ENCODE measurements around the gene GYPE.
"Not testable (repeated sequence)": the region's sequence is repeated elsewhere in the genome, so short reads cannot be mapped to it uniquely, and the experiment has no call there.

Gene GYPE

GRCh38 chr4:143907811-143908210 lies 2.5 kb upstream of the GYPE start:
- H3K4me1 Mint-ChIP-seq; ATAC-seq (replicated peaks; ENCODE audit: extremely low read depth, poor library complexity, severe bottlenecking); H3K36me3 Mint-ChIP-seq (ENCODE audit: insufficient read depth); DNase-seq (ENCODE audit: low spot score in 2 of 2); H3K4me3 Mint-ChIP-seq; H3K27ac Mint-ChIP-seq (ENCODE audit: low read depth); H3K9me3 Mint-ChIP-seq: not testable (repeated sequence)
- H3K27me3 Mint-ChIP-seq: peaks cover 18% of the 10 kb centered on the region

DNA sequence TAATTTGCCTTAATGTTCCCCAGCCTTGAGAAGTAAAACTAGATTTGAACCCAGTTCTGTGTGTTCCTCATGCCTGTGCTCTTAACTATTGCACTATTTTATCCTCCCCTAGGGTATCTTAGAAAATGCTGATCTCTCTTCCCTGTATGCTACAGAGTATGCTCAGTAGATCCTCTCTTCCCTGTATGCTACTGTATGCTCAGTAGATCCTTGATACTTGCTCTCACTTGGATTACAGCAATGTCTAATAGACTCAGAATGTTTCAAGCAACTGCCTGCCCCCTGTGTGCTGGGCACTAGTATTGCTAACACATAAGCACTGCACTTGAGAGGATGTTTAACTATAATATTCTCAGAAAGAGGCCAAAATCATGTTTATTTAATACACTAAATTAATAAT lies 928 bp downstream of the GYPE start:
- not testable (repeated sequence) for H3K27me3 Mint-ChIP-seq; H3K4me1 Mint-ChIP-seq; DNase-seq (ENCODE audit: low spot score in 2 of 2); H3K9me3 Mint-ChIP-seq; H3K27ac Mint-ChIP-seq (ENCODE audit: low read depth); ATAC-seq (replicated peaks; ENCODE audit: extremely low read depth, poor library complexity, severe bottlenecking); H3K36me3 Mint-ChIP-seq (ENCODE audit: insufficient read depth); H3K4me3 Mint-ChIP-seq

DNA sequence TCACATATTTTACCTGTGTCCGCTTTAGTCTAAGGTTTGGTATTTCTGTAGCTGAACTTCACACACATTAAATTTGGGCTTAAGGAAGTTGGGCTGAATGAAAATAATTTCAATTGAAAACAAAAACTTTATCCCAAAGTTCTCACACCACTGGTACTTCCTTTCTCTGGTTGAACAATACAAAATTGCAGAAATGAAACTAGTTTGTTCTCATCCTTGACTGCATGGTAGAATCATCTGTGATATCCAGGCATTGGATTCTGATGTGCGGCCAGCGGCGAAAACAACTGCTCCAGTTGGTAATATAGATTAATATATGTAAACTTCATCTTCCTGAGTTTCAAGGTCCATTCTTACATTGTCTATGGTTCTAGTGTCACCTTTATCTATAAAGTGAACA lies 15.0 kb downstream of the GYPE start:
- H3K36me3 Mint-ChIP-seq (ENCODE audit: insufficient read depth); H3K27me3 Mint-ChIP-seq; H3K4me1 Mint-ChIP-seq; DNase-seq (ENCODE audit: low spot score in 2 of 2); H3K27ac Mint-ChIP-seq (ENCODE audit: low read depth); H3K4me3 Mint-ChIP-seq; ATAC-seq (replicated peaks; ENCODE audit: extremely low read depth, poor library complexity, severe bottlenecking); H3K9me3 Mint-ChIP-seq: not testable (repeated sequence)

- not testable (repeated sequence) for ATAC-seq (replicated peaks; ENCODE audit: extremely low read depth, poor library complexity, severe bottlenecking); H3K27me3 Mint-ChIP-seq
Observed at GRCh38 chr4:143888189-143888588, 17.2 kb downstream of the GYPE start.

DNA sequence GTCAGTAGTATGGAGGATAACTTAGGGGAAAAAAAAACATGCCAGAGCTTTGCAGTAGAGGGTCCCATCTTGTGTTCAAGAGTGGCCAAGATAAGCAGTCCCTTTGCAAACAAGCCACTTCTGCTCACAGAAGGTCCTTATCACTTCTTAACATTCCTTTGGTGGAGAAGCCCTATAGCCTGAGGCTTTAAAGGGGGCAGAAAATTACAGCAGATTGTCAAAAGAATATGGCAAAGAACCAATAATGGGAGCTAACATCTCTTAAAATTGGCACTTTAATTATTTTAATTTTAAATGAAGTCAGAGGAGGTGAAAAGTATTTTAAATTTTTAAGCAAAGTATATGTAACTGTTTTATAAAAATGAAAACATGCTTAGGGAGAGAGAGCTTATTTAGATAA lies 20.4 kb downstream of the GYPE start:
- H3K36me3 Mint-ChIP-seq (ENCODE audit: insufficient read depth); H3K9me3 Mint-ChIP-seq; DNase-seq (ENCODE audit: low spot score in 2 of 2); ATAC-seq (replicated peaks; ENCODE audit: extremely low read depth, poor library complexity, severe bottlenecking); H3K27ac Mint-ChIP-seq (ENCODE audit: low read depth); H3K4me3 Mint-ChIP-seq; H3K27me3 Mint-ChIP-seq; H3K4me1 Mint-ChIP-seq: not testable (repeated sequence)

More at GRCh38 chr4:143888189-143888588, 17.2 kb downstream of the GYPE start:
- not testable (repeated sequence) for H3K4me3 Mint-ChIP-seq; DNase-seq (ENCODE audit: low spot score in 2 of 2); H3K27ac Mint-ChIP-seq (ENCODE audit: low read depth); H3K4me1 Mint-ChIP-seq; H3K9me3 Mint-ChIP-seq; H3K36me3 Mint-ChIP-seq (ENCODE audit: insufficient read depth)

- H3K9me3 Mint-ChIP-seq: no peaks in the 10 kb centered on the region
- no peak for ATAC-seq (replicated peaks; ENCODE audit: extremely low read depth, poor library complexity, severe bottlenecking)
- no peak overlapping the region for H3K27ac Mint-ChIP-seq (ENCODE audit: low read depth)
- H3K4me1 Mint-ChIP-seq: no peaks in the 10 kb centered on the region
- no peak overlapping the region for H3K4me3 Mint-ChIP-seq
- no peak for DNase-seq (ENCODE audit: low spot score in 2 of 2)
- H3K27me3 Mint-ChIP-seq: no peaks in the 10 kb centered on the region
- H3K36me3 Mint-ChIP-seq (ENCODE audit: insufficient read depth): no peaks in the 10 kb centered on the region
Observed at GRCh38 chr4:143883529-143883928, 21.8 kb downstream of the GYPE start.

- H3K9me3 Mint-ChIP-seq: no peaks in the 10 kb centered on the region
- no peak for DNase-seq (ENCODE audit: low spot score in 2 of 2)
- H3K4me3 Mint-ChIP-seq: no peak overlapping the region
- no peaks in the 10 kb centered on the region for H3K36me3 Mint-ChIP-seq (ENCODE audit: insufficient read depth)
- no peak overlapping the region for H3K27ac Mint-ChIP-seq (ENCODE audit: low read depth)
- no peak for ATAC-seq (replicated peaks; ENCODE audit: extremely low read depth, poor library complexity, severe bottlenecking)
- H3K4me1 Mint-ChIP-seq: no peaks in the 10 kb centered on the region
- no peaks in the 10 kb centered on the region for H3K27me3 Mint-ChIP-seq
Observed at GRCh38 chr4:143882892-143883291, 22.5 kb downstream of the GYPE start.

DNA sequence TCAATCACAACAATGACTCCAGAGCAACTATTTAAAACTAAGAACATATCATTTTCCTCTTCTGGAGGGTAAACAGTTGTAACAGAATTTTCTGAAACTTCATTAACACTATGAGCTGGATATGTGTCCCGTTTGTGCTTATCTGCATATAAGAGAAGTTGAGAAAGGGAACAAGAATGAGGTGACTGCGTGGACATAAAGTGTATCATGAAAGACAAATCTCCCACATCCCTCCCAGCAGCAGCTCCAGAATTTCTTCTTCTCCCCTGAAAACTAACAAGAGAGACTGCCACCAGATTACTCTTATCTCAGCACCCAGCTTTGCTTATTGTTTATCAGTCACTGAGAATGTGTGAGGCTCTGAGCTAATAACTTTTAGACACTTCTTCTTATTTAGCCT lies 25.8 kb downstream of the GYPE start:
- H3K36me3 Mint-ChIP-seq (ENCODE audit: insufficient read depth); ATAC-seq (replicated peaks; ENCODE audit: extremely low read depth, poor library complexity, severe bottlenecking); H3K27me3 Mint-ChIP-seq; H3K4me1 Mint-ChIP-seq; H3K27ac Mint-ChIP-seq (ENCODE audit: low read depth); DNase-seq (ENCODE audit: low spot score in 2 of 2); H3K9me3 Mint-ChIP-seq; H3K4me3 Mint-ChIP-seq: not testable (repeated sequence)

DNA sequence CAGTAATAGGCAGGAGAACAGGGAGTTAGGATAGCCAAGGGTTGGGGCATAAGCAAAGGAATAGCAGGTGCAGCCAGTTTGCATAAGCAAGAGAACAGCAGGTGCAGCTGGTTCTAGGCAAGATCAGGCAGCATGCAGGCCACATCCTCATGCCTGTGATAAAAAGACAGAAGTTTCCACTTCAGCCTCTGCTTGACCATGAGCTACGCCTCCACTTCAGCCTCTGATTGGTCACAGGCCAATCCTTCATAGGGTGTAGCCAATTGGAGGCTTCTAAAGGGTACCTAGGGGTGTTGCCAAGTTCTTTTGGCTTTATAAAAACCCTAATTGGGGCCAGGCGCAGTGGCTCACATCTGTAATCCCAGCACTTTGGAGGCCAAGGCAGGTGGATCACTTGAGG lies 30.0 kb downstream of the GYPE start:
- not testable (repeated sequence) for H3K9me3 Mint-ChIP-seq; ATAC-seq (replicated peaks; ENCODE audit: extremely low read depth, poor library complexity, severe bottlenecking); DNase-seq (ENCODE audit: low spot score in 2 of 2); H3K36me3 Mint-ChIP-seq (ENCODE audit: insufficient read depth); H3K4me1 Mint-ChIP-seq; H3K27me3 Mint-ChIP-seq; H3K27ac Mint-ChIP-seq (ENCODE audit: low read depth); H3K4me3 Mint-ChIP-seq

DNA sequence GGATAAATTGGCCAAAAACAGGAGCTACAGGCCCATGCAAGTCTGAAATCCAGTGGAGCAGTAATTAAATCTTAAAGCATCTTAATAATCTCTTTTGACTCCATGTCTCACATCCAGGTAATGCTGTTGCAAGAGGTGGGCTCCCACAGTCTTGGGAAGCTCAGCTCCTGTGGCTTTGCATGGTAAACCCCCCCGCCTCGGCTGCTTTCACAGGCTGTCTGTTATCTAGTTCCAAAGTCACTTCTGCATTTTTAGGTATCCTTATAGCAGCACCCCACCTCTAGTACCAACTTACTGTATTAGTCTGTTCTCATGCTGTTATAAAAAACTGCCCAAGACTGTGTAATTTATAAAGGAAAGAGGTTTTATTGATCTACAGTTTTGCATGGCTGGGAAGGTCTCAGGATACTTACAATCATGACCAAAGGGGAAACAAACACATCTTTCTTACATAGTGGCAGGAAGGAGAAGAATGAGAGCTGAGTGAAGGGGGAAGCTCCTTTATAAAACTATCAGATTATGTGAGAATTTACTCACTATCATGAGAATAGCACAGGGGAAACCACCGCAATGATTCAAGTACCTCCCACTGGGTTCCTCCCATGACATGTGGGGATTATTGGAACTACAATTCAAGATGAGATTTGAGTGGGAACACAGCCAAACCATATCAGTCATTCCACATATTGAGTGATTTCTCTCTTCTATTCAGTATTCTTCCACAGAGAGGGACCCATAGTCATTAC lies 34.7 kb downstream of the GYPE start:
- not testable (repeated sequence) for H3K9me3 Mint-ChIP-seq

GRCh38 chr4:143869925-143870324 lies 35.4 kb downstream of the GYPE start:
- H3K9me3 Mint-ChIP-seq, H3K4me3 Mint-ChIP-seq: not testable (repeated sequence)

More for the DNA sequence above, 34.7 kb downstream of the GYPE start:
- not testable (repeated sequence) for ATAC-seq (replicated peaks; ENCODE audit: extremely low read depth, poor library complexity, severe bottlenecking); H3K4me3 Mint-ChIP-seq; DNase-seq (ENCODE audit: low spot score in 2 of 2); H3K4me1 Mint-ChIP-seq; H3K36me3 Mint-ChIP-seq (ENCODE audit: insufficient read depth); H3K27ac Mint-ChIP-seq (ENCODE audit: low read depth); H3K27me3 Mint-ChIP-seq

DNA sequence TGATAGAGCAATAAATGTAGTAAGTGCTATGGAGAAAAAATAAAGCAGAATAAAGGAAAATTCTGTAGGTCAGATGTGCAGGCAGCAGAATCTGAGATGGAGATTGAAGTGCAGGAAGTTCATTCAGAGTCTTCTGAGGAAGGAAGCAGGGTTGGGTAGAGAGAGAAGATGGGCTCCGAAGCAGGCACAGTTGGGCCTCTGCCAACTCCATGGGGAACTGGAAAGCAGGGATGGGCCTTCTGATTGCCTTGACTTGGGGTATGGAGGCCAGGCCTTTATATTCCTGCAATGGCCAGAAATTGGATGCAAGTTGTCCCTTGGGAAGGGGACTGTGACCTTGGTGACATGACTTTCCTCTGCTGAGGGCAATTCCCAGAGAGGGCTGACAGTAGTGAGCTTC lies 42.6 kb downstream of the GYPE start:
- not testable (repeated sequence) for H3K27ac Mint-ChIP-seq (ENCODE audit: low read depth); H3K4me1 Mint-ChIP-seq; H3K9me3 Mint-ChIP-seq; H3K4me3 Mint-ChIP-seq; H3K36me3 Mint-ChIP-seq (ENCODE audit: insufficient read depth); ATAC-seq (replicated peaks; ENCODE audit: extremely low read depth, poor library complexity, severe bottlenecking); H3K27me3 Mint-ChIP-seq; DNase-seq (ENCODE audit: low spot score in 2 of 2)

More at GRCh38 chr4:143869925-143870324, 35.4 kb downstream of the GYPE start:
- H3K27me3 Mint-ChIP-seq; ATAC-seq (replicated peaks; ENCODE audit: extremely low read depth, poor library complexity, severe bottlenecking); H3K4me1 Mint-ChIP-seq; H3K36me3 Mint-ChIP-seq (ENCODE audit: insufficient read depth); DNase-seq (ENCODE audit: low spot score in 2 of 2); H3K27ac Mint-ChIP-seq (ENCODE audit: low read depth): not testable (repeated sequence)

- H3K27ac Mint-ChIP-seq (ENCODE audit: low read depth): no peak overlapping the region
- no peaks in the 10 kb centered on the region for H3K27me3 Mint-ChIP-seq
- H3K9me3 Mint-ChIP-seq: no peaks in the 10 kb centered on the region
- peaks cover 5% of the 10 kb centered on the region for H3K4me1 Mint-ChIP-seq
- ATAC-seq (replicated peaks; ENCODE audit: extremely low read depth, poor library complexity, severe bottlenecking) (no peak), DNase-seq (ENCODE audit: low spot score in 2 of 2) (no peak)
- H3K36me3 Mint-ChIP-seq (ENCODE audit: insufficient read depth): no peaks in the 10 kb centered on the region
- H3K4me3 Mint-ChIP-seq: no peak overlapping the region
Observed at GRCh38 chr4:143858456-143858855, 46.9 kb downstream of the GYPE start.

Data from central memory CD8-positive, alpha-beta T cell (primary cell).